Islet of Langerhans (tissue), 1 donor: ENCODE results near the gene RFLNA.
"Not testable (repeated sequence)": the region's sequence is repeated elsewhere in the genome, so short reads cannot be mapped to it uniquely, and the experiment has no call there.

Experiments
- FAIRE-seq: peaks from one replicate; lab custom pipeline; 2011; peaks lifted over from hg19 to GRCh38; lab: Jason Lieb, UNC

The RFLNA gene

GRCh38 chr12:124321556-124322270, 26.8 kb downstream of the RFLNA start:
- FAIRE-seq = no peak

- no peak for FAIRE-seq
Observed at GRCh38 chr12:124322271-124322998, 27.5 kb downstream of the RFLNA start.

GRCh38 chr12:124322999-124323328, 28.1 kb downstream of the RFLNA start:
- FAIRE-seq = not testable (repeated sequence)

GRCh38 chr12:124323771-124324530, 29.1 kb downstream of the RFLNA start:
- no peak for FAIRE-seq

- no peak for FAIRE-seq
Observed at GRCh38 chr12:124324803-124325705, 30.2 kb downstream of the RFLNA start.

- FAIRE-seq = no peak
Observed at GRCh38 chr12:124326104-124326503, 31.2 kb downstream of the RFLNA start.

GRCh38 chr12:124326871-124327270, 32.0 kb downstream of the RFLNA start:
- no peak for FAIRE-seq

- no peak for FAIRE-seq
Observed at GRCh38 chr12:124327362-124328043, 32.6 kb downstream of the RFLNA start.

- FAIRE-seq = no peak
Observed at GRCh38 chr12:124328116-124328515, 33.2 kb downstream of the RFLNA start.

GRCh38 chr12:124328636-124329035, 33.7 kb downstream of the RFLNA start:
- FAIRE-seq = no peak

GRCh38 chr12:124332058-124332672, 37.3 kb downstream of the RFLNA start:
- FAIRE-seq = no peak

- no peak for FAIRE-seq
Observed at GRCh38 chr12:124332900-124333299, 38.0 kb downstream of the RFLNA start.

GRCh38 chr12:124333724-124334123, 38.8 kb downstream of the RFLNA start:
- no peak for FAIRE-seq

- FAIRE-seq = no peak
Observed at GRCh38 chr12:124334266-124334665, 39.4 kb downstream of the RFLNA start.

GRCh38 chr12:124334976-124335375, 40.1 kb downstream of the RFLNA start:
- no peak for FAIRE-seq

- FAIRE-seq = no peak
Observed at GRCh38 chr12:124335426-124336183, 40.7 kb downstream of the RFLNA start.

GRCh38 chr12:124336184-124336437, 41.2 kb downstream of the RFLNA start:
- FAIRE-seq = no peak

GRCh38 chr12:124336742-124337520, 42.0 kb downstream of the RFLNA start:
- no peak for FAIRE-seq

- no peak for FAIRE-seq
Observed at GRCh38 chr12:124337622-124338021, 42.7 kb downstream of the RFLNA start.

GRCh38 chr12:124338448-124338847, 43.6 kb downstream of the RFLNA start:
- FAIRE-seq = no peak
